ENCODE measurements around the gene CKLF.
"Not testable (repeated sequence)": the region's sequence is repeated elsewhere in the genome, so short reads cannot be mapped to it uniquely, and the experiment has no call there.

Gene CKLF

GRCh38 chr16:66601471-66601870 lies 49.1 kb downstream of the CKLF start:
- ATAC-seq, result no peak

- ATAC-seq, result peak; percentile 54 to 55
Observed at GRCh38 chr16:66603537-66604375, 51.4 kb downstream of the CKLF start.

GRCh38 chr16:66604376-66605176 lies 52.2 kb downstream of the CKLF start, which contains the start of gene CMTM3:
CMTM3 (plus strand) TSS chr16:66604704; CDS start chr16:66604806, 102 bp downstream.
- peak; percentile 66 to 71 for ATAC-seq

GRCh38 chr16:66605177-66605978 lies 53.0 kb downstream of the CKLF start:
- peak; percentile 13 to 19 for ATAC-seq

GRCh38 chr16:66605979-66606751 lies 53.8 kb downstream of the CKLF start:
- no peak for ATAC-seq

GRCh38 chr16:66608241-66609138 lies 56.1 kb downstream of the CKLF start:
- ATAC-seq, result peak; percentile 49 to 61

- no peak for ATAC-seq
Observed at GRCh38 chr16:66609139-66609510, 56.7 kb downstream of the CKLF start.

GRCh38 chr16:66610111-66610820 lies 57.9 kb downstream of the CKLF start:
- no peak for ATAC-seq

GRCh38 chr16:66611911-66612310 lies 59.5 kb downstream of the CKLF start:
- ATAC-seq, result not testable (repeated sequence)

GRCh38 chr16:66612422-66612821 lies 60.0 kb downstream of the CKLF start:
- ATAC-seq, result no peak

- ATAC-seq, result no peak
Observed at GRCh38 chr16:66614161-66614802, 61.9 kb downstream of the CKLF start.
